Effector memory CD4-positive, alpha-beta T cell (primary cell): ENCODE results near the gene ATP6V1B1.

Source experiments
- DNase-seq, 3 donors: peaks; one replicate each; pipeline ENCODE4 v3.0.0-alpha.2; 2020
- H3K27ac ChIP-seq: 2 replicates; pipeline ENCODE4 v1.7.0; 2013; ENCODE audit warnings: mild to moderate bottlenecking, low read length, moderate library complexity; ENCODE audit not compliant: insufficient read depth, poor library complexity, severe bottlenecking
- H3K27me3 ChIP-seq: replicated peaks from 2 replicates; pipeline ENCODE4 v1.7.0; 2013; ENCODE audit warnings: mild to moderate bottlenecking, low read length; ENCODE audit not compliant: insufficient read depth, control insufficient read depth, poor library complexity, severe bottlenecking
- H3K36me3 ChIP-seq: 2 replicates; pipeline ENCODE4 v1.7.0; 2013; ENCODE audit warnings: mild to moderate bottlenecking, low read length, moderate library complexity; ENCODE audit not compliant: control insufficient read depth, insufficient read depth
- H3K4me1 ChIP-seq: 2 replicates; pipeline ENCODE4 v1.7.0; 2013; ENCODE audit warnings: low read length, mild to moderate bottlenecking; ENCODE audit not compliant: control insufficient read depth, insufficient read depth, poor library complexity, severe bottlenecking
- H3K4me3 ChIP-seq: 2 replicates; pipeline ENCODE4 v1.7.0; 2013; ENCODE audit warnings: low read length, low read depth, mild to moderate bottlenecking; ENCODE audit not compliant: insufficient read depth, poor library complexity, severe bottlenecking
- H3K9me3 ChIP-seq: 2 replicates; pipeline ENCODE4 v1.7.0; 2013; ENCODE audit warnings: mild to moderate bottlenecking, low read length, moderate library complexity; ENCODE audit not compliant: control insufficient read depth

Gene ATP6V1B1

DNA sequence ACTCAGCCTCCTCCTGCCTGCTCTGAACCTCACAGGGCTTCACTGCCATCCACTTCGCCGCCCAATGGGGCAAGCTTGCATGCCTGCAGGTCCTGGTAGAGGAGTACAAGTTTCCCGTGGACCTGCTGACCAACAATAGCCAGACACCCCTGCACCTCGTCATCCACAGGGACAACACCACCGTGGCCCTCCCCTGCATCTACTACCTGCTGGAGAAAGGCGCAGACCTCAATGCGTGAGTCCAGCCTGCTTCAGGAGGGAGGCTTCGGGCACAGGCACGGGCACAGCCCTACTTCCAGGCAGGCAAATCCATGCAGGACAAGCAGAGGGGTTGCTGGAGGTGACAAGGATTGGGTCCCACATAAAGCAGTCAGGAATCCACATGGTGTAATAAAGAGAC, 43.9 kb downstream of the ATP6V1B1 start:
- DNase-seq = no peak
- Histone ChIP-seq H3K27me3 (no peaks in the 10 kb centered on the region), H3K9me3 (no peaks in the 10 kb centered on the region), H3K36me3 (no peaks in the 10 kb centered on the region), H3K4me3 (no peak overlapping the region), H3K4me1 (peaks cover 17% of the 10 kb centered on the region), H3K27ac (no peak overlapping the region)

- no peaks in the 10 kb centered on the region for H3K9me3 ChIP-seq
- peaks cover 6% of the 10 kb centered on the region for H3K36me3 ChIP-seq
- H3K4me1 ChIP-seq = peaks cover 22% of the 10 kb centered on the region
- H3K27me3 ChIP-seq = no peaks in the 10 kb centered on the region
- no peak overlapping the region for H3K27ac ChIP-seq
- DNase-seq = no peak
- no peak overlapping the region for H3K4me3 ChIP-seq
Observed at GRCh38 chr2:70981421-70981820, 45.7 kb downstream of the ATP6V1B1 start.

DNA sequence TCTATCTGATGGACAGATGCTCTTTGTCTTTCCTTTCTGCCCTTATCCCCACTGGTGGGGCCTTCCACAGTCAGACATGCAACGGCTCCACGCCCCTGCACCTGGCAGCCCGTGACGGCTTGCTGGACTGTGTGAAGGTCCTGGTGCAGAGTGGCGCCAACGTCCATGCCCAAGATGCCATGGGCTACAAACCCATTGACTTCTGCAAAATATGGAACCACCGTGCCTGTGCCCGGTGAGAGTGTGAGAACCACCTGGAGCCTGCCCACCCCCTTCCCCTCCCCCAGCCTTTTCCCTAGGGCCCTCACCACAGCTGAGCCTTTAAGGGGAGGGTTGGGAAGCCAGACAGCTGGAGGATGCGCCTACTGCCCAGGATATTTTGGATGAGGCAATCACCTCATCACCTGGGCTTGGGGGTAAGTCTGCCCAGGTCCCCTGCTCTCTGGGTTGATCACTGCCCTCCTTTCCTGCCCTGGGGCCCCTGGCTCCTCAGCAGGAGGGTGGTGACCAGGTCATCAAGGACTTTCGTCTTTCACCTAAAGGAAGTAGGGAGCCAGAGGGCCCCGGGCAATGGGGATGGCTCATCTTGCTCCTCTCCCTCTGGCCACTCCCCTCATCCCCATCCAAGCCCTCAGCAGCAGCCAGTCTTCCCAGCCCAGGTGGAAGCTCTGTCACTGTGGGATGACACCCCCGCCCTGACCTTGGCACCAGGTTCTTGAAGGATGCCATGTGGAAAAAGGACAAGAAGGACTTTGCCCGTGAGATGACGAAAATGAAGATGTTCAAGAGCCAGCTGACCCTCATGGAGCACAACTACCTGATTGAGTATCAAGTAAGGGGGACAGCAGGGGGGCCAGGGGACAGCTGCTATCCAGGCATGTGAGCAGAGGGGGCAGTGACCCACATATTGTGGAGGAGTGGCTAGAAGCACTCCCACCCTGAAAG, 46.4 kb downstream of the ATP6V1B1 start:
- Histone ChIP-seq H3K36me3 (peaks cover 10% of the 10 kb centered on the region), H3K4me1 (peaks cover 22% of the 10 kb centered on the region), H3K27me3 (no peaks in the 10 kb centered on the region), H3K9me3 (no peaks in the 10 kb centered on the region), H3K4me3 (no peak overlapping the region), H3K27ac (no peak overlapping the region)
- no peak for DNase-seq

DNA sequence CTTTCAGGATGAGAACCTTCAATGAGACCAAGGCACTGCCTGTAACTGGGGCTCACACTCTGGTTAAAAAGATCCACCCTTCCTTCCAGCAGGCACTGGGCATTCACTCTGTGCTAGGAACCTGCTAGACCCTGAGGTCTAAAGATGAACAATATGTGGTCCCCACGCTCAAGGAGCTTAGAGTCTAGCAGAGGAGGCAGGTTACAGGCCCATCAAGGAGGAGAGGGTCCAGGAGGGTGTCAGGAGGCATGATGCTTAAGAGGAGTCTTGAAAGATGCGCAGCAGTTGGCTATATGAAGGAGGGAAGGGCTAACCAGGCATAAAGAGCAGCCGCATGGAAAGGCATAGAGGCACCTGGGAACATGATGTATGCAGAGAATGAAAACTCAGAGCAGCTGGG, 47.3 kb downstream of the ATP6V1B1 start:
- no peak for DNase-seq
- H3K4me3 ChIP-seq = no peak overlapping the region
- H3K27ac ChIP-seq = no peak overlapping the region
- peaks cover 16% of the 10 kb centered on the region for H3K4me1 ChIP-seq
- H3K36me3 ChIP-seq = peaks cover 17% of the 10 kb centered on the region
- H3K27me3 ChIP-seq = no peaks in the 10 kb centered on the region
- no peaks in the 10 kb centered on the region for H3K9me3 ChIP-seq

GRCh38 chr2:70983506-70984227, 48.0 kb downstream of the ATP6V1B1 start:
- Histone ChIP-seq H3K36me3 (peaks cover 24% of the 10 kb centered on the region), H3K9me3 (no peaks in the 10 kb centered on the region), H3K4me1 (peaks cover 9% of the 10 kb centered on the region), H3K27ac (no peak overlapping the region), H3K4me3 (no peak overlapping the region), H3K27me3 (no peaks in the 10 kb centered on the region)
- no peak for DNase-seq

DNA sequence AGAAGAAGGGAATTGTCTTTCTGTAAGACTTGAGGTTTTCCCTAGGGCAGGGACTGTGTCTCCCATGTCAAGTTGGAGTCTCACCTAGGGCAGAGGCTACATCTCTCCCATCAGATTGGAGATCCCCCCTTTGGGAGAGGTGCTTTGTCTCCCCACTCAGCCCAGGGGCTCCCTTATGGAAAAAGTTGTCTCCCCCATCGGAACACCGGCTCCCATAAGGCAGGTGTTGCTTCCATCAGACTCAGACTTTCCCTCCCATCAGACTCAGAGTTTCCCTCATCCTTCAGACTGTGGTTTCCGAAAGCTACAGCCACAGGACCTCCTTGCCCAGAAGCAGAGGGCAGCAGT, 48.5 kb downstream of the ATP6V1B1 start:
- H3K4me1 ChIP-seq = peaks cover 8% of the 10 kb centered on the region
- no peaks in the 10 kb centered on the region for H3K9me3 ChIP-seq
- no peak overlapping the region for H3K4me3 ChIP-seq
- H3K27ac ChIP-seq = no peak overlapping the region
- no peak for DNase-seq
- peaks cover 30% of the 10 kb centered on the region for H3K36me3 ChIP-seq
- no peaks in the 10 kb centered on the region for H3K27me3 ChIP-seq

- peak; percentile 61 to 67 (median 61) for DNase-seq
- H3K9me3 ChIP-seq = no peaks in the 10 kb centered on the region
- H3K27ac ChIP-seq = no peak overlapping the region
- peaks cover 8% of the 10 kb centered on the region for H3K4me1 ChIP-seq
- no peak overlapping the region for H3K4me3 ChIP-seq
- peaks cover 34% of the 10 kb centered on the region for H3K36me3 ChIP-seq
- no peaks in the 10 kb centered on the region for H3K27me3 ChIP-seq
Observed at GRCh38 chr2:70984576-70985282, 49.0 kb downstream of the ATP6V1B1 start.

DNA sequence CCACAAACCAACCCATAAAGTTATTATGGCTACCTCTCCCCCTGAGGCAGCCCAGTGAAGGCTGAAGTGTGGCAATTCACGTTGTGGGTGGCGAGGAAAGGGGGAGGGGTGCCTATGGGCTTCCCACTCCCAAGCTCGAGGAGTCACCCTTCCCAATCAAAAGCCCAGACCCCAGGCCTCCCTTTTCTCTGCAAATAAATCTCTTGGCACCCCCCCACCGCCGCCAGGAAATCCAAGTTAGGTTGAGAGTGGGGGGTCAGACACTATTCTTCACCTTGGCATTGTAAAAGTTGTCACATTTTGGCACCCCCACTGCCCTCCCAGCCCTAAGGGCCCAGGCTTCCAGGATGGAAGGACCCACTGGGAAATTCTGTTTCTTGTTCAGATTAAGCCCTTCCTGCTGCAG, 49.6 kb downstream of the ATP6V1B1 start:
- H3K4me1 ChIP-seq = peaks cover 8% of the 10 kb centered on the region
- no peak for DNase-seq
- no peak overlapping the region for H3K27ac ChIP-seq
- H3K36me3 ChIP-seq = peaks cover 40% of the 10 kb centered on the region
- no peaks in the 10 kb centered on the region for H3K27me3 ChIP-seq
- no peaks in the 10 kb centered on the region for H3K9me3 ChIP-seq
- no peak overlapping the region for H3K4me3 ChIP-seq

- DNase-seq = no peak
- H3K27ac ChIP-seq = no peak overlapping the region
- H3K4me3 ChIP-seq = no peak overlapping the region
- H3K9me3 ChIP-seq = no peaks in the 10 kb centered on the region
- H3K27me3 ChIP-seq = no peaks in the 10 kb centered on the region
- H3K4me1 ChIP-seq = peaks cover 8% of the 10 kb centered on the region
- H3K36me3 ChIP-seq = peaks cover 46% of the 10 kb centered on the region
Observed at GRCh38 chr2:70985956-70986355, 50.3 kb downstream of the ATP6V1B1 start.
